H1 (cell line): ENCODE data around the gene PHC3. TPM values are rescaled to one million over a fixed set of nuclear protein-coding genes. Genes with fewer than 3 reads are reported as not detected.

Experiments
- CTCF ChIA-PET: fragments of 300-600 bp; sonication (Branson Sonifier 250); formaldehyde crosslinking; loops from one replicate; lab custom pipeline; 2021; ENCODE audit not compliant: partially characterized antibody; lab: Charles Lee
- POLR2A ChIA-PET: fragments of 300-600 bp; sonication (Branson Sonifier 250); formaldehyde crosslinking; loops from one replicate; lab custom pipeline; 2021; ENCODE audit warnings: inconsistent platforms; ENCODE audit not compliant: partially characterized antibody; lab: Charles Lee
- DNase-seq, 2 experiments: peaks; one replicate each; pipeline versions ENCODE4 v3.0.0 to v3.0.0-alpha.2; 2010 to 2022; ENCODE audit warnings: low spot score in 2 of 2, low read depth in 1 of 2, mixed read lengths in 1 of 2
- FAIRE-seq: peaks from 2 replicates; lab custom pipeline; 2011; peaks lifted over from hg19 to GRCh38; lab: Jason Lieb, UNC
- H2AFZ ChIP-seq: 2 replicates; pipeline ENCODE4 v1.8.1; 2012; ENCODE audit warnings: low read length, inconsistent platforms
- H2AK5ac ChIP-seq: 2 replicates; pipeline ENCODE4 v1.6.1; 2013; ENCODE audit warnings: low read depth, low read length
- H2BK120ac ChIP-seq: replicated peaks from 2 replicates; pipeline ENCODE3; 2013; ENCODE audit warnings: low read depth, low read length, inconsistent platforms
- H2BK12ac ChIP-seq: 2 replicates; pipeline ENCODE4 v1.6.1; 2013; ENCODE audit warnings: low read depth, low read length
- H2BK15ac ChIP-seq: 2 replicates; pipeline ENCODE4 v1.6.1; 2013; ENCODE audit warnings: low read length
- H2BK20ac ChIP-seq: 2 replicates; pipeline ENCODE4 v1.6.1; 2013; ENCODE audit warnings: low read length
- H2BK5ac ChIP-seq: 2 replicates; pipeline ENCODE4 v1.6.1; 2013; ENCODE audit warnings: low read depth, low read length
- H3K14ac ChIP-seq: 2 replicates; pipeline ENCODE4 v1.6.1; 2013; ENCODE audit warnings: inconsistent platforms; ENCODE audit not compliant: insufficient read length
- H3K18ac ChIP-seq: 2 replicates; pipeline ENCODE4 v1.6.1; 2013; ENCODE audit warnings: low read length; ENCODE audit errors: extremely low read depth
- H3K23ac ChIP-seq: 2 replicates; pipeline ENCODE4 v1.6.1; 2013; ENCODE audit warnings: inconsistent platforms; ENCODE audit not compliant: insufficient read length
- H3K23me2 ChIP-seq: 2 replicates; pipeline ENCODE4 v1.6.1; 2013; ENCODE audit warnings: low read depth, low read length
- H3K27ac ChIP-seq: 2 replicates; pipeline ENCODE4 v1.6.1; 2011; ENCODE audit warnings: low read depth, low read length, inconsistent platforms
- H3K27me3 ChIP-seq, 4 experiments: replicated peaks in 1 of 4; 1 replicate in 1 of 4; 2 replicates in 3 of 4; pipeline versions ENCODE4 v1.6.1 to v1.8.1; 2011 to 2013; ENCODE audit warnings: low read length in 3 of 4, mild to moderate bottlenecking in 3 of 4, inconsistent platforms in 2 of 4, mixed read lengths in 2 of 4, moderate library complexity in 1 of 4; ENCODE audit not compliant: control insufficient read depth in 3 of 4, insufficient read depth in 3 of 4; ENCODE audit errors: extremely low read depth in 1 of 4
- H3K36me3 ChIP-seq, 4 experiments: 2 replicates each; pipeline versions ENCODE4 v1.6.1 to v1.8.1; 2011 to 2013; ENCODE audit warnings: mild to moderate bottlenecking in 4 of 4, low read length in 3 of 4, moderate library complexity in 2 of 4, control low read depth in 1 of 4, inconsistent platforms in 1 of 4; ENCODE audit not compliant: insufficient read depth in 4 of 4, control insufficient read depth in 2 of 4
- H3K4ac ChIP-seq: replicated peaks from 2 replicates; pipeline ENCODE3; 2013; ENCODE audit warnings: low read length, low read depth, mixed read lengths, inconsistent platforms; ENCODE audit not compliant: insufficient read length
- H3K4me1 ChIP-seq, 4 experiments: replicated peaks in 1 of 4; 1 replicate in 1 of 4; 2 replicates in 3 of 4; pipeline versions ENCODE4 v1.6.1 to v1.8.1; 2011 to 2013; ENCODE audit warnings: low read length in 3 of 4, inconsistent platforms in 2 of 4, mixed read lengths in 1 of 4; ENCODE audit not compliant: insufficient read depth in 4 of 4, control insufficient read depth in 3 of 4
- H3K4me2 ChIP-seq, 2 experiments: 2 replicates each; pipeline versions ENCODE4 v1.6.1 to v1.8.1; 2011 to 2013; ENCODE audit warnings: low read depth in 2 of 2, low read length in 2 of 2, control low read depth in 1 of 2, inconsistent platforms in 1 of 2, mild to moderate bottlenecking in 1 of 2; ENCODE audit not compliant: insufficient read depth in 1 of 2
- H3K4me3 ChIP-seq, 4 experiments: fragments of 200-600, 300-600 bp in 1 of 4; sonication (generic), shearing (Covaris generic), sonication (Bioruptor Twin) in 1 of 4; 2 replicates each; pipeline versions ENCODE4 v1.5.1 to v1.8.1; 2011 to 2016; ENCODE audit warnings: low read length in 4 of 4, low read depth in 3 of 4, control low read depth in 2 of 4, inconsistent platforms in 2 of 4, mild to moderate bottlenecking in 2 of 4, mixed read lengths in 1 of 4, moderate library complexity in 1 of 4; ENCODE audit not compliant: insufficient read depth in 2 of 4; ENCODE audit errors: extremely low read depth in 1 of 4
- H3K56ac ChIP-seq: replicated peaks from 2 replicates; pipeline ENCODE3; 2013; ENCODE audit warnings: low read depth, mild to moderate bottlenecking, mixed read lengths, low read length, inconsistent platforms; ENCODE audit not compliant: insufficient read length
- H3K79me1 ChIP-seq: 2 replicates; pipeline ENCODE4 v1.6.1; 2013; ENCODE audit warnings: low read depth, low read length, control low read depth
- H3K79me2 ChIP-seq, 2 experiments: 2 replicates each; pipeline versions ENCODE4 v1.6.1 to v1.8.1; 2012 to 2013; ENCODE audit warnings: low read length in 2 of 2, mild to moderate bottlenecking in 2 of 2, inconsistent platforms in 1 of 2; ENCODE audit not compliant: insufficient read depth in 2 of 2, control insufficient read depth in 1 of 2
- H3K9ac ChIP-seq, 4 experiments: replicated peaks in 1 of 4; 1 replicate in 1 of 4; 2 replicates in 3 of 4; pipeline versions ENCODE4 v1.6.1 to v1.8.1; 2011 to 2013; ENCODE audit warnings: low read depth in 3 of 4, low read length in 3 of 4, control low read depth in 2 of 4, mild to moderate bottlenecking in 2 of 4, moderate library complexity in 2 of 4, inconsistent platforms in 1 of 4; ENCODE audit errors: extremely low read depth in 1 of 4
- H3K9me3 ChIP-seq, 2 experiments: 2 replicates each; pipeline versions ENCODE4 v1.6.1 to v1.8.1; 2012 to 2013; ENCODE audit warnings: mild to moderate bottlenecking in 2 of 2, moderate library complexity in 2 of 2, control low read depth in 1 of 2, inconsistent platforms in 1 of 2, low read depth in 1 of 2, low read length in 1 of 2, mixed read lengths in 1 of 2; ENCODE audit not compliant: insufficient read depth in 2 of 2
- H4K20me1 ChIP-seq, 2 experiments: replicated peaks in 1 of 2; 2 replicates each; pipeline versions ENCODE3 to v1.8.1; 2011 to 2013; ENCODE audit warnings: inconsistent platforms in 2 of 2, low read length in 2 of 2, mild to moderate bottlenecking in 1 of 2; ENCODE audit not compliant: insufficient read depth in 2 of 2, control insufficient read depth in 1 of 2
- H4K5ac ChIP-seq: 2 replicates; pipeline ENCODE4 v1.6.1; 2013; ENCODE audit warnings: low read length, low read depth, mixed read lengths, inconsistent platforms; ENCODE audit not compliant: insufficient read length
- H4K8ac ChIP-seq: 2 replicates; pipeline ENCODE4 v1.8.0; 2013; ENCODE audit warnings: mild to moderate bottlenecking, moderate library complexity, low read length, inconsistent platforms; ENCODE audit not compliant: insufficient read depth; ENCODE audit errors: extremely low read depth
- H4K91ac ChIP-seq: replicated peaks from 2 replicates; pipeline ENCODE3; 2013; ENCODE audit warnings: low read length, mixed read lengths, inconsistent platforms; ENCODE audit not compliant: insufficient read length
- ATF2 ChIP-seq: IDR thresholded peaks from 2 replicates; pipeline ENCODE4 v1.6.1; 2012; ENCODE audit warnings: low read length, inconsistent platforms
- BACH1 ChIP-seq: IDR thresholded peaks from 2 replicates; pipeline ENCODE4 v1.6.1; 2012; ENCODE audit warnings: low read length, improper control_type of control experiment
- CREB1 ChIP-seq: IDR thresholded peaks from 2 replicates; pipeline ENCODE4 v1.6.1; 2012; ENCODE audit warnings: inconsistent platforms
- CTBP2 ChIP-seq: IDR thresholded peaks from 2 replicates; pipeline ENCODE4 v1.7.0; 2011; ENCODE audit warnings: borderline replicate concordance, mild to moderate bottlenecking, moderate library complexity, mixed read lengths, low read length; ENCODE audit not compliant: insufficient read depth, insufficient read length
- EGR1 ChIP-seq: IDR thresholded peaks from 2 replicates; pipeline ENCODE4 v1.6.1; 2011; ENCODE audit warnings: low read depth, low read length, borderline replicate concordance
- GABPA ChIP-seq: IDR thresholded peaks from 2 replicates; pipeline ENCODE4 v1.6.1; 2011; ENCODE audit warnings: mild to moderate bottlenecking, low read length, moderate library complexity, borderline replicate concordance; ENCODE audit not compliant: insufficient read depth
- GTF2F1 ChIP-seq: IDR thresholded peaks from 2 replicates; pipeline ENCODE4 v1.6.1; 2012; ENCODE audit warnings: low read depth, low read length, improper control_type of control experiment, borderline replicate concordance
- HDAC6 ChIP-seq: IDR thresholded peaks from one replicate; pipeline ENCODE4 v1.7.1; 2012; ENCODE audit warnings: low read depth, mild to moderate bottlenecking, inconsistent platforms, low read length, moderate library complexity
- RAD21 ChIP-seq, 2 experiments: IDR thresholded peaks in 1 of 2; conservative IDR thresholded peaks in 1 of 2; 2 replicates each; pipeline ENCODE4 v1.6.1; 2011; ENCODE audit warnings: low read depth in 2 of 2, low read length in 2 of 2, improper control_type of control experiment in 1 of 2, inconsistent platforms in 1 of 2, mild to moderate bottlenecking in 1 of 2, moderate library complexity in 1 of 2
- RXRA ChIP-seq: IDR thresholded peaks from 2 replicates; pipeline ENCODE4 v1.6.1; 2011; ENCODE audit warnings: low read depth, mild to moderate bottlenecking, low read length, moderate library complexity; ENCODE audit not compliant: insufficient read depth
- TEAD4 ChIP-seq: IDR thresholded peaks from 2 replicates; pipeline ENCODE4 v1.6.1; 2012; ENCODE audit warnings: low read depth, low read length, inconsistent platforms, mixed read lengths
- WGBS, 2 experiments: shearing (Covaris generic) in 1 of 2; methylation state at CpG; one replicate each; pipeline versions ENCODE4 v1.1.6 to v1.1.7; 2013 to 2015; ENCODE audit warnings: low lambda C conversion rate in 2 of 2, mixed read lengths in 2 of 2, inconsistent platforms in 1 of 2, low coverage in 1 of 2, missing lambda C conversion rate in 1 of 2; ENCODE audit not compliant: insufficient replicate concordance in 2 of 2, insufficient coverage in 1 of 2, insufficient read length in 1 of 2; ENCODE audit errors: extremely low coverage in 1 of 2, missing lambda C conversion rate in 1 of 2; 5-methylcytosine and 5-hydroxymethylcytosine counted together
- polyA plus RNA-seq, 7 experiments: library from polyadenylated mRNA; depleted of rRNA in 3 of 7; stranded (reverse) in 5 of 7; unstranded in 2 of 7; fragments of >200 nt in 5 of 7; fragments of 200-250 nt in 2 of 7; gene quantifications; 1 replicate in 5 of 7; 2 replicates in 1 of 7; 4 replicates in 1 of 7; pipeline versions ENCODE4 v1.2.1 to v1.2.3, GENCODE V29; 2011 to 2013; ENCODE audit warnings: missing spikeins in 2 of 7, mixed read lengths in 2 of 7
- total RNA-seq: library from RNA; stranded (reverse); fragmentation: NEBNext Ultra II Directional; extraction: Animal tissue kit (Norgen Biotek cat#: 25700); gene quantifications from 2 replicates; pipeline ENCODE4 v1.2.1, GENCODE V29; 2021

The PHC3 gene
- total and polyA plus RNA-seq, 2 of the 8 experiments (the other 6 are each of a cell fraction or from before 2014, with no cell fraction given): 26.4 to 29.2 TPM

DNA sequence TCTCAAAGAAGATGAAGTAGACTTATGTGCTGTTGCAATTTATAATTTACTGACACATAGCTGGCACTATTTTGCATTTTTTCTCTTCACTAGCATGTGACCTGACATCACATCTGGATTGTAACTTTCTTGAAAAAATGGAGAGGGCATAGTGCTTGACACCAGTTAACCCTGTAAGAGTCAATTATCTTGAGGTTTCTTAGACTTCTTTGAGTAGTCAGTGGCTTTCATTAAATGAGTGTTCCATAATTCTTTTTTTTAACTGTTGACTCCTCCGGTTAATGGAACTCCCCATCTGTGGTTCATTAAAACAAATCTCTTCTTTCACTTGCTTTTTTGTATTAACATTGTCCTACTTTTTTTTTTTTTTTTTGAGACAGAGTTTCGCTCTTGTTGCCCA is 23.8 kb upstream of the PHC3 start:
- no peak for FAIRE-seq
- Histone ChIP-seq H3K9ac (no peak overlapping the region), H3K4ac (no peak overlapping the region), H3K79me1 (no peaks in the 10 kb centered on the region), H2BK5ac (no peak overlapping the region), H2BK120ac (no peak overlapping the region), H3K27ac (no peak overlapping the region), H2AK5ac (no peak overlapping the region), H3K18ac (no peak overlapping the region)
- TF ChIP-seq CREB1 (no peak), RXRA (no peak), GABPA (no peak), GTF2F1 (no peak), BACH1 (no peak), HDAC6 (no peak), TEAD4 (no peak), CTBP2 (no peak), RAD21 (IDR thresholded peaks at IDR 0.05 in 1 of 2, conservative IDR thresholded peaks at IDR 0.05 in 1 of 2; ENCODE audit: low read depth in 2 of 2, low read length in 2 of 2) (no peak), ATF2 (no peak), EGR1 (no peak)
- TF ChIP-seq, all 59 proteins: peak for 0
- no peak overlapping the region for H3K56ac ChIP-seq
- H2BK12ac ChIP-seq: no peak overlapping the region
- H3K27me3 ChIP-seq: no peaks in the 10 kb centered on the region
- H3K36me3 ChIP-seq: no peaks in the 10 kb centered on the region
- no peak for DNase-seq
- no peaks in the 10 kb centered on the region for H4K20me1 ChIP-seq
- H2AFZ ChIP-seq: no peak overlapping the region
- no peak overlapping the region for H3K14ac ChIP-seq
- no peak overlapping the region for H3K4me2 ChIP-seq
- no peaks in the 10 kb centered on the region for H3K9me3 ChIP-seq
- no peak overlapping the region for H4K8ac ChIP-seq
- no peak overlapping the region for H4K91ac ChIP-seq
- 0 out of 2 replicates have a peak, but pooled peaks cover 1% of the 10 kb centered on the region for H3K23me2 ChIP-seq
- no peak overlapping the region for H3K23ac ChIP-seq
- no peak overlapping the region for H3K4me3 ChIP-seq
- ChIA-PET POLR2A (interaction anchor here (1.6 kb wide), 1 partner anchor 18 kb away, joined by 4 read pairs; no protein-coding TSS in a partner anchor), CTCF (interaction anchor here (0.6 kb wide), 1 partner anchor 75 kb away, joined by 4 read pairs; no protein-coding TSS in a partner anchor)
- no peaks in the 10 kb centered on the region for H3K79me2 ChIP-seq
- no peak overlapping the region for H4K5ac ChIP-seq
- no peaks in the 10 kb centered on the region for H3K4me1 ChIP-seq
- WGBS, 2 experiments: 73% methylated on average over 1 of the region's 2 CpGs; no CpG with 5 or more reads in 1 of the 2 experiments
- H2BK15ac ChIP-seq: no peak overlapping the region
- H2BK20ac ChIP-seq: no peak overlapping the region
